Psoas muscle (tissue), 8 donors: Measurements from ENCODE around the gene UXS1. TPM values are rescaled to one million over a fixed set of nuclear protein-coding genes. Genes with fewer than 3 reads are reported as not detected.

Experiments used
- ATAC-seq, 4 donors: fragments of 200-7000 bp; cut with Tn5 transposase; one replicate each; pipeline ENCODE4 v1.9.1; 2020; ENCODE audit warnings: moderate library complexity in 3 of 4, mild to moderate bottlenecking in 2 of 4
- DNase-seq, 2 donors: peaks; one replicate each; pipeline ENCODE4 v3.0.0-alpha.2; 2020
- H3K27ac ChIP-seq: fragments of 200-600 bp; one replicate; pipeline ENCODE4 v1.8.0; 2022
- H3K27me3 ChIP-seq, 3 donors: fragments of 200-600 bp in 1 of 3; one replicate each; pipeline versions ENCODE4 v1.6.1 to v1.8.0; 2013 to 2022; ENCODE audit warnings: low read length in 2 of 3, mild to moderate bottlenecking in 2 of 3, moderate library complexity in 1 of 3; ENCODE audit not compliant: insufficient read depth in 3 of 3
- H3K36me3 ChIP-seq, 2 donors: fragments of 200-600 bp in 1 of 2; one replicate each; pipeline versions ENCODE4 v1.6.1 to v1.8.0; 2013 to 2022; ENCODE audit warnings: low read depth in 1 of 2, mild to moderate bottlenecking in 1 of 2, moderate library complexity in 1 of 2; ENCODE audit not compliant: insufficient read depth in 1 of 2
- H3K4me1 ChIP-seq: fragments of 200-600 bp; one replicate; pipeline ENCODE4 v1.8.0; 2022
- H3K4me3 ChIP-seq: fragments of 200-600 bp; one replicate; pipeline ENCODE4 v1.8.0; 2022; ENCODE audit warnings: mild to moderate bottlenecking
- H3K9me3 ChIP-seq: fragments of 200-600 bp; one replicate; pipeline ENCODE4 v1.8.0; 2022
- WGBS, 3 donors: extraction: QIAGEN DNeasy Blood & Tissue Kit; methylation state at CpG; one replicate each; pipeline versions ENCODE4 v1.1.6 to v1.1.7; 2013; 5-methylcytosine and 5-hydroxymethylcytosine counted together
- intact Hi-C, 2 donors: fragments of 100-400 bp; cut with DNase I; formaldehyde crosslinking; loops; one replicate each; pipeline versions ENCODE4 v1.11.0 to v1.14.2; 2022
- polyA plus RNA-seq, 3 donors: library from polyadenylated mRNA; stranded (reverse); fragments of 200-250 nt; gene quantifications; one replicate each; pipeline ENCODE4 v1.2.3, GENCODE V29; 2013
- total RNA-seq, 4 donors: library from RNA; stranded (reverse); fragmentation: NEBNext Ultra II Directional in 2 of 4; extraction: Animal tissue kit (Norgen Biotek cat#: 25700) in 2 of 4; gene quantifications; one replicate each; pipeline versions ENCODE4 v1.2.1 to v1.2.4, GENCODE V29; 2021 to 2023
- TF ChIP-seq, protein P1 (sequence below): fragments of 200-600 bp; IDR thresholded peaks from one replicate; pipeline ENCODE4 v1.8.0; 2022; ENCODE audit warnings: antibody characterized with exemption
- donor health status: healthy with polysubstance abuse.
- donor health status: DM: no; HTN: no; CAD: no; lungs with moderate emphysema.
- donor health status: Bipolar disorder and iron deficiency.
- donor health status: healthy.
- donor health status: DM: yes; HTN: yes; CAD: no.
- donor health status: DM: no; HTN: no; CAD: no.
- donor health status: DM: no; HTN: no; CAD: no.
- donor health status: DM: yes; HTN: yes; CAD: no.

Gene UXS1
- total and polyA plus RNA-seq, 7 donors, result 12.2 to 36.0 (median 22.5) TPM

DNA sequence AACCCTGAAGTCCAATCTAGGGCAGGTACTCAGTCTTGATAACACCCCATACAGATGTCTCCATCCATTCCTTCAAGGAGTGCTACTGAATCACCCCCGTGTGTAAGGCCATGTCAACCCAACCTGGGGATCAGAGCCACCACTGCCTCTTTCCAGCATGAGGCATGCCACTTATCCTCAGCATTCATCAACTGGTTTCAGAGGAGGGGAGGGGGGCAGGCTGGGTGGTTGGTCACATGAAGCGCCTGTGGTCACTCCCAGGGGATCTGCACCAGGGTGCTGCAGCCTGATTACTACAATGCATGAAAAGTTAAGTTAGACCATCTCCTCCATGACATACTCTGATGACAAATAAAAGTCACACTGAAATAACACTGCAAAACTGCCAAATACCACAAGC is 65.0 kb downstream of the UXS1 start:
- TF ChIP-seq, protein P1, sequence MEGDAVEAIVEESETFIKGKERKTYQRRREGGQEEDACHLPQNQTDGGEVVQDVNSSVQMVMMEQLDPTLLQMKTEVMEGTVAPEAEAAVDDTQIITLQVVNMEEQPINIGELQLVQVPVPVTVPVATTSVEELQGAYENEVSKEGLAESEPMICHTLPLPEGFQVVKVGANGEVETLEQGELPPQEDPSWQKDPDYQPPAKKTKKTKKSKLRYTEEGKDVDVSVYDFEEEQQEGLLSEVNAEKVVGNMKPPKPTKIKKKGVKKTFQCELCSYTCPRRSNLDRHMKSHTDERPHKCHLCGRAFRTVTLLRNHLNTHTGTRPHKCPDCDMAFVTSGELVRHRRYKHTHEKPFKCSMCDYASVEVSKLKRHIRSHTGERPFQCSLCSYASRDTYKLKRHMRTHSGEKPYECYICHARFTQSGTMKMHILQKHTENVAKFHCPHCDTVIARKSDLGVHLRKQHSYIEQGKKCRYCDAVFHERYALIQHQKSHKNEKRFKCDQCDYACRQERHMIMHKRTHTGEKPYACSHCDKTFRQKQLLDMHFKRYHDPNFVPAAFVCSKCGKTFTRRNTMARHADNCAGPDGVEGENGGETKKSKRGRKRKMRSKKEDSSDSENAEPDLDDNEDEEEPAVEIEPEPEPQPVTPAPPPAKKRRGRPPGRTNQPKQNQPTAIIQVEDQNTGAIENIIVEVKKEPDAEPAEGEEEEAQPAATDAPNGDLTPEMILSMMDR, result no peak
- Histone ChIP-seq H3K4me1 (peaks cover 2% of the 10 kb centered on the region), H3K36me3 (peaks cover 0 to 18% of the 10 kb centered on the region in 2 donors), H3K27me3 (no peaks in the 10 kb centered on the region), H3K4me3 (no peak overlapping the region), H3K27ac (no peak overlapping the region), H3K9me3 (no peaks in the 10 kb centered on the region)
- WGBS, 3 donors, result 86 to 96% (median 87%) methylated on average over 2 of the region's 2 CpGs
- intact Hi-C loops, result no loop called here
- DNase-seq (no peak), ATAC-seq (no peak)

DNA sequence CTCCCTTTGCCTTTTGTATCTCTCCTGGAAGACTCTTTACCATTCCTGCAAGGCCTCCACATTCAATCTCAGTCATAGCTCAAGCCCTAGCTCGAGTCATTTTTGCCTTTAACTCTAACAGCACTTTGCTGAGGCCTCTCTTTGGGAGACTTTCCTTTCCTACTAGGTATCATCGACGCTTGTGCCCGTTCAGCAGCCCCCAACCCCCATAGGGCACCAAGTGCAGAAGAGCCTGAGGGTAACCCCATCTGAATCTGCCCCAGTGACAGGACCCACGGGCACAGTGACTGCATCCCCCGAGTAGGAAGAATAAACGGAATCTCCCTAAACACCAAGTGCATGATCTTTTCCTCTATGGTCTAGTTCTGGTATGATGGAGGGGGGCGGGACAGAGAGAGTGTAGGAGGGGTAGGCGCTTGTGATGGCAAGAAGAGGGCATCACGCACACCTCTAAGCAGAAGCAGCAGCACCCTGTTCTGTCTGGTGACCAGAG is 66.3 kb downstream of the UXS1 start:
- Histone ChIP-seq H3K27me3 (no peaks in the 10 kb centered on the region), H3K9me3 (no peaks in the 10 kb centered on the region), H3K4me1 (peaks cover 2% of the 10 kb centered on the region), H3K27ac (no peak overlapping the region), H3K4me3 (no peak overlapping the region), H3K36me3 (peaks cover 0 to 28% of the 10 kb centered on the region in 2 donors)
- ATAC-seq (no peak), DNase-seq (no peak)
- TF ChIP-seq, protein P1, result no peak
- intact Hi-C loops, result no loop called here
- 94 to 96% (median 94%) methylated on average over 10 of the region's 10 CpGs for WGBS, 3 donors

DNA sequence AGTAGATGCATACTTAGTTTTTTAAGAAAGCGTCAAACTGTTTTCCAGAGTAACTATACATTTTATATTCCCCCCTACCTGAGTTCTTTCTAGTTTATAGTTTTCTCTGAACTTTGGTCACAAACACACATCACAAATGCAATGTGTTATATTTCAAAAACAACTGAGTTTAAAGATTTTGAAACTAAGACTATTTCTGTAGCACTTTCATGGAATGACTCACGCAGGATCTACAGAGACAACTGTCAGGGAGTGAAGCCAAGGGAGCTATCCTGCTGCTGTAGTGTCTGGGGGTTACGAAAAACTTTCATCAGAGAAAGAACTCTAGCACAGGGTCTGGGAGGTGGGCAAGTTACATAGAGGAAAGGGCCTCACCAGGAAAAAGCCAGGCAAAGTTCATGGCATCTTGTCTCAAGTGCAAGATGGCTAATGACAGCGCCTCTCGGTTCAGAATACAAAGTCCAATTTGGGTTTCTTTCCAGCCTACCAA is 66.8 kb downstream of the UXS1 start:
- Histone ChIP-seq H3K9me3 (no peaks in the 10 kb centered on the region), H3K4me3 (no peak overlapping the region), H3K27ac (no peak overlapping the region), H3K36me3 (peaks cover 0 to 32% of the 10 kb centered on the region in 2 donors), H3K27me3 (no peaks in the 10 kb centered on the region), H3K4me1 (peaks cover 2% of the 10 kb centered on the region)
- no peak for DNase-seq
- ATAC-seq, result peak in 2 of 4 donors; percentile 40 to 44
- TF ChIP-seq, protein P1, result no peak
- WGBS, 3 donors, result 75 to 80% (median 77%) methylated on average over 5 of the region's 5 CpGs
- intact Hi-C loops, result no loop called here

DNA sequence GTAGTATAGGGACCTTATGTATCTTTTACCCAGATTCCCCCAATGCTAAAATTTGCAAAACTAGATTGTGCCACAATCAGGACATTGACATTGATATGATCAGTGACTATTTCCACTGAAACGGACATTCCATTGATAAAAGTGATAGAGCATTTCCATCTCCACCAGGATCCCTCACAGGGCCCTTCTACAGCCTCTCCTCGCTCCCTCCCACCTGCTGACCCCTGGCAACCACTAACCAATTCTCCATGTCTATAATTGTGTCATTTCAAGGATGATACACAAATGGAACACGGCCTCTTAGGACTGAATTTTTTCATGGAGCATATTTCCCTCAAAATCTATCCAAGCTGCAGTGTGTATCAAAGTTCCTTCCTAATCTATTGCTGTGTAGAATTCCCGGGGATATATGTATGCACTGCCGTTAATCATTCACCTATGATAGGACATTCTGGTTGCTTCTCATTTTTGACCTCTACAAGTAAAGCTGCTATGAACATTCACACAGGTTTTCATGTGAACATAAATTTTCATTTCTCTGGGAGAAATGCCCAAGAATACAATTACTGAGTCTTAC is 67.3 kb downstream of the UXS1 start:
- H3K9me3 ChIP-seq, result no peaks in the 10 kb centered on the region
- DNase-seq (no peak), ATAC-seq (no peak)
- H3K27ac ChIP-seq, result no peak overlapping the region
- no peak overlapping the region for H3K4me3 ChIP-seq
- H3K27me3 ChIP-seq, result no peaks in the 10 kb centered on the region
- H3K4me1 ChIP-seq, result peaks cover 2% of the 10 kb centered on the region
- intact Hi-C loops, result no loop called here
- WGBS, 3 donors, result 81 to 84% (median 83%) methylated on average over 5 of the region's 5 CpGs
- H3K36me3 ChIP-seq, result peaks cover 0 to 37% of the 10 kb centered on the region in 2 donors
- TF ChIP-seq, protein P1, result no peak

DNA sequence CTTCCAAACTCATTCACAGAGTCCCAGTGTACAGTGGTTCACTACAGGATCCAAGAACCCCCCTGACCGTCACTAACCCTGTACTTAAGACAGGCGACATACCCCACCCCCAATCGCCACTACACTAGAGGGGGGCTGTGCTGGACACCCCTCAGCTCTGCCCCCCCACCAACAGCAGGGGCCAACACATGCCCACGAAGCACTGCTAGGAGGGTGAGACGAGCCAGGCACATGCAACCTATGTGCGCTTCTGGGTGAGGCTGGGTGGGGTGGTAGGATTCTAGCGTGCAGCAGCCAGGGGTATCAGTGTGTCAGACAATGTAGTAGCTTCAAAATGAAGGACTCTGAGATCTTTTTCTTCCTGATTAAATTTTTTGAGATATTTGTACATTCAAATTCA is 67.8 kb downstream of the UXS1 start:
- Histone ChIP-seq H3K36me3 (peaks cover 0 to 42% of the 10 kb centered on the region in 2 donors), H3K27me3 (no peaks in the 10 kb centered on the region), H3K4me3 (no peak overlapping the region), H3K4me1 (peaks cover 2% of the 10 kb centered on the region), H3K9me3 (no peaks in the 10 kb centered on the region), H3K27ac (no peak overlapping the region)
- 96 to 97% (median 97%) methylated on average over 7 of the region's 7 CpGs for WGBS, 3 donors
- no peak for DNase-seq
- intact Hi-C loops, result no loop called here
- ATAC-seq, result no peak
- TF ChIP-seq, protein P1, result no peak
